GM21423 (cell line): Measurements from ENCODE around the gene ZNF83.
A peak's percentile ranks its signal among the peaks of the same experiment; 100 is the strongest.
"Not testable (repeated sequence)": the region's sequence is repeated elsewhere in the genome, so short reads cannot be mapped to it uniquely, and the experiment has no call there.

Experiments
- ATAC-seq: cut with Tn5 transposase; IDR thresholded peaks from one replicate; pipeline ENCODE4 v1.9.1; 2021; ENCODE audit warnings: mild to moderate bottlenecking, moderate library complexity; ENCODE audit not compliant: unreplicated experiment

Gene ZNF83

GRCh38 chr19:52640916-52641315, 2.8 kb upstream of the ZNF83 start:
- ATAC-seq, result no peak

DNA sequence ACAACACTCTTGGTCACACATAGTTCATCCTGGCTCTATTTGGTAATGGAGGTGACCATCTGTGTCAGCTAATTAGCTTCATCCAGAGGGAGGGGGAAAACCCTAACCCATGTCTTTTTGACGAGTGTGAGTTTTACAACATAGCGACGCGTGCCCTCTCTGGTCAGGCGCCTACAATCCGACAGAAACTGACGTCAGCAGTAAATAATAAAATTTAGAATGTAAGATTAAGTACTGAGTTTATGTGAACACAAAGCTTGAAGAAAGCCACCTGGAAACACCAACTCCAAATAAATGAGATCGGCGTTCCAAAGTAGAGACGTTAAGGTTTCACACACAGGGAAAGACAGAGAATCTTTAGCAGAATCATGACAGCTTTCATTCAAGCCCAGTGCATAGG, 1.8 kb upstream of the ZNF83 start:
- ATAC-seq, result no peak

DNA sequence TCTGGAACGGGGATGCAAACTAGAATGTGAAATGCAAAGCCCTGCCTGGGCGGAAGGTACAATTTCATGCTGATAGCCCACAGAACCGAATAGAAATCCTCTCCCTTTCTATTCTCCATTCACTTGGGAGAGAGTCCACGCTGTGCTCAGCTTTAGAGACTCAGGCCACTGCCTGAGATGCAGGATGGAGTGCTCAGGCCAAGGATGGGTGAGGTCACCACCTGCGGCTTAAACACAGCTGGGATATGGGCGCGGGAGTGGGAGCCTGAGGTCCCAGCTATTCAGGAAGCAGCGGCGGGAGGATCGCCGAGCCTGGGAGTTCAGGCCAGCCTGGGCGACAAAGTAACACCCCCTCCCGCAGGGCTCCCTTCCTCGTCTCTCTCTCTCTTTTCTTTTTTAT, 446 bp upstream of the ZNF83 start:
- ATAC-seq, result no peak

DNA sequence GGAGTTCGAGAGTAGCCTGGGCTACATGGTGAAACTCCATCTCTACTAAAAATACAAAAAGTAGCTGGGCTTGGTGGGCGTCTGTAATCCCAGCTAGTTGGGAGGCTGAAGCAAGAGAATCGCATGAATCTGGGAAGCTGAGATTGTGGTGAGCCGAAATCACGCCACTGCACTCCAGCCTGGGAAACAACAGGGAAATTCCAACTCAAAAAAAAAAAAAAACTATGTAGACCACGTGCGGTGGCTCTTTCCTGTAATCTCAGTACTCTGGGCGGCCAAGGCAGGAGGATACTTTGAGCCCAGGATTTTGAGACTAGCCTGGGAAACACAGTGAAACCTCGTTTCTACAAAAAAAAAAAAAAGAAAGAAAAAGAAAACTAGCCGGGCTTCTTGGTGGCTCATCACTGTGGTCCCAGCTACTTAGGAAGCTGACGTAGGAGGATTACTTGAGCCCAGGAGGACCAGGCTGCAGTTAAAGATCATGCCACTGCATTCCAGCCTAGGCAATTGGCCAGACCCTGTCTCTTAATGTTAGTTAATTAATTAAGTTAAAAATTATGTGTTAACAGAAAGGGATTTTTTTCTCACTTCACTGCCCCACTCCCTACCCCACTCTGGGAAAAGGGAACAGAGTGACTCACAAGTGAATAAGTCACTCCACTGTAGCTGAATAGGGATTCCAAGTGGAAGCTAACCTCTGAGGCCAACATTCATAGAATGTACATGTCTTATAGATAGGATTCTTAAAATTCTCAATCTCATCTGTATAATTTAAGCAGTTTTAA, 2.2 kb downstream of the ZNF83 start:
- ATAC-seq, result no peak

DNA sequence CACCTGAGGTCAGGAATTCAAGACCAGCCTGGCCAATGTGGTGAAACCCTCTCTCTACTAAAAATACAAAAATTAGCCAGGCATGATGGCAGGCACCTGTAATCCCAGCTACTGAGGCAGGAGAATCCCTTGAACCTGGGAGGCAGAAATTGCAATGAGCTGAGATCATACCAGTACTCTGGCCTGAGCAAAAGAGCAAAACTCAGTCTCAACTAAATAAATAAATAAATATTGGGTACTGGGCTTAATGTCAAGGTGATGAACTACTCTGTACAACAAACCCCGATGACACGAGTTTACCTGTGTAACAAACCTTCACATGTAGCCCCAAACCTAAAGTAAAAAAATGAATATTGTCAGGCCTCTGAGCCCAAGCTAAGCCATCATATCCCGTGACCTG, 10.7 kb downstream of the ZNF83 start:
- not testable (repeated sequence) for ATAC-seq

GRCh38 chr19:52626915-52627314, 11.2 kb downstream of the ZNF83 start:
- no peak for ATAC-seq

DNA sequence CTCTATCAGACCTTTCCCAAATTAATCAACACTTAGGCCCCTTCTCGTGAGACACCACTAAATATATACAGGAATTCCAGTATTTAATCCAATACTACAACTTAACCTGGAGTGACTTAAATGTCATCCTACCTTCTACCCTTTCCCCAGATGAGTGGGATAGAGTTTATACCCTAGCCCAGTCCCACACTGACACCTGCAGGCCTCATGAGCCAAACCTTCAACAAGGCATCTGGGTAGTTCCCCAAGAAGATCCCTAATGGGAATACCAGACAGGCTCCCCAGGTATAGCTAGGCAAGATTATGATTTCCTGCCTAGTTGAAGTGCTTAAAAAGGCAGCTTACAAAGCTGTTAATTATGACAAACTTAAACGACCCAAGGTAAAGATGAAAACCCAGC, 15.9 kb downstream of the ZNF83 start:
- no peak for ATAC-seq

DNA sequence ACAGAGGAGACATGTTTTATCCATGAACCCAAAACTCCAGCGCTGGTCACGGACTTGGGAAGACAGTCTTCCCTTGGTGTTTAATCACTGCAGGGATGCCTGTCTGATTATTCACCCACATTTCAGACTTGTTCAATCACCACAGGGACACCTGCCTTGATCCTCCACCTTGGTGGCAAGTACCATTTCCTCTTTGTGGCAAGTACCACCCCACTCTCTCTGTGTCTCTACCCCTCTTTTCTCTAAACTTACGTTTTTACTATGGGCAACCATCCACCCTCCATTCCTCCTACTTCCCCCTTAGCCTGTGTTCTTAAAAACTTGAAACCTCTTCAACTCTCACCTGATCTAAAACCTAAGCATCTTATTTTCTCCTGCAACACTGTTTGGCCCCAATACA, 16.8 kb downstream of the ZNF83 start:
- ATAC-seq, result no peak

- no peak for ATAC-seq
These were observed 24.8 kb downstream of the ZNF83 start for GRCh38 chr19:52613299-52613906.

DNA sequence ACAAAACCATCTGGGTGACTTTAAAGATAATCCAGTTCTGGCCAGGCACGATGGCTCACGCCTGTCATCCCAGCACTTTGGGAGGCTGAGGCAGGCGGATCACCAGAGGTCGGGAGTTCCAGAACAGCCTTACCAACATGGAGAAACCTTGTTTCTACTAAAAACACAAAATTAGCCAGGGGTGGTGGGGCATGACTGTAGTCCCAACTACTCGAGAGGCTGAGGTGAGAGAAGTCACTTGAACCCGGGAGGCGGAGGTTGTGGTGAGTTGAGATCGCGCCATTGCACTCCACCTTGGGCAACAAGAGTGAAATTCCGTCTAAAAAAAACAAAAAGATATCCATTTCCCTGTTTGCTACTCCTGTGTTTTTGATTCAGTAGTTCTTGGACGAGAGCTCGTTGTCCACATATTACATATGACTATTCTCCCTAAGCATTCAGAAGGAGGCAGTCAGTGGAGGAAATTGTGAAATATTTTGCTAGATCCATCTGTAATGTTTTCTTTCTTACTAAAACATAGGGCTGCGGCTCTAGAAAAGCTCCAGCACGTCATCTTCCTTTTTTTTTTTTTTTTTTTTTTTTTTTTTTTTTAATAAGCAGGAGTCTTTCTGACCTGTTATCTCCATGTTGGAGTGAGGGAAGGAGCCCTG, 34.5 kb downstream of the ZNF83 start:
- no peak for ATAC-seq

DNA sequence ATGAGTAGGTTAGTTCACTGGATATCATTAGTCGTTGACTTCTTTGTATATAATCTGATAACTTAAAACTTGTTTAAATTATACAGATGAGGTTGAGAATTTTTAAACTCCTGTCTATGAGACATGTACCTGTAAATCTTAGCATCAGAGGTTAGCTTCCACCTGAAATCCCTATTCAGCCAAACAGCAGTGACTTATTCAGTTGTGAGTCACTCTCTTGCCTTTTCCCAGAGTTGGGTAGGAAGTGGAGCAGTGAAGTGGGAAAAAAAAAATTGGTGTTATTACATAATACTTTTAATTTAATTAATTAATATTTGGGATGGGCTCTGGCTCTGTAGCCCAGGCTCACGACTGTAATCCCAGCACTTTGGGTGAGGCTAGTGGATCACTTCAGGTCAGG, 35.2 kb downstream of the ZNF83 start:
- no peak for ATAC-seq

GRCh38 chr19:52601974-52602366, 36.2 kb downstream of the ZNF83 start:
- not testable (repeated sequence) for ATAC-seq

GRCh38 chr19:52601025-52601973, 36.9 kb downstream of the ZNF83 start:
- peak; percentile 88 for ATAC-seq

DNA sequence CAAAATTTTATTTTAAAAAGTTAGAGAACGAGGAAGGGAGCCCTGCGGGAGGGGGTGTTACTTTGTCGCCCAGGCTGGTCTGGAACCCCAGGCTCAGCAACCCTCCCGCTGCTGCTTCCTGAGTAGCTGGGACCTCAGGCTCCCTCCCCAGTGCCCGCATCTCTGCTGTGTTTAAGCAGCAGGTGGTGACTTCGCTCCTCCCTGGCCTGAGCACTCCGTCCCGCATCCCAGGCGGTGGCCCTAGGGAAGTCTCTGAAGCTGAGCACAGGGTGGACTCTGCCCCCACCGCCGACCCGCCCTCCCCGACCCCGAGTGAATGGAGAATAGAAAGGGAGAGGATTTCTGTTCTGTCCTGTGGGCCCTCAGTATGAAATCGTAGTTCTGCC, 37.5 kb downstream of the ZNF83 start:
- no peak for ATAC-seq

DNA sequence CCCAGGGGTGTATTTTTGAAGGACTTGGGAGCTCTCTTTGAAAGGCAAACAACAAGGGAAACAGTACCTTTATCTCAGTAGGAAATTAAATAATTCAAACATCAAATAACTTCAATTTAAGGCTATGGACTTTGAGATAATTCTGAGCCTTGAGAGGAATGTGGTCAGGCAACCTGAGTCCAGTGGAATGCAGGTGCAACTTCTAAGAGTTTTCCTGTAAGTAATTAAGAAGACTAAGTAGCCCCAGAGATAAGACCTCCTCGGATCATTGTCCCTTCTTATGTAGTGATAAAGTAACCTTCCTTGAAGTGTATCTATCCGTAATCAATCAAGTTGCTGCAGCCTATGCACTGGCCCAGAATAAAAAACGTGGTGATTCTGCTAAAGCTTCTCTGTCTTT, 38.9 kb downstream of the ZNF83 start:
- no peak for ATAC-seq

GRCh38 chr19:52593441-52593840, 44.7 kb downstream of the ZNF83 start:
- not testable (repeated sequence) for ATAC-seq

GRCh38 chr19:52592301-52592700, 45.9 kb downstream of the ZNF83 start:
- ATAC-seq, result no peak

- no peak for ATAC-seq
These were observed 47.4 kb downstream of the ZNF83 start for GRCh38 chr19:52590728-52591127.

- no peak for ATAC-seq
These were observed 52.6 kb downstream of the ZNF83 start for GRCh38 chr19:52585604-52586003.

DNA sequence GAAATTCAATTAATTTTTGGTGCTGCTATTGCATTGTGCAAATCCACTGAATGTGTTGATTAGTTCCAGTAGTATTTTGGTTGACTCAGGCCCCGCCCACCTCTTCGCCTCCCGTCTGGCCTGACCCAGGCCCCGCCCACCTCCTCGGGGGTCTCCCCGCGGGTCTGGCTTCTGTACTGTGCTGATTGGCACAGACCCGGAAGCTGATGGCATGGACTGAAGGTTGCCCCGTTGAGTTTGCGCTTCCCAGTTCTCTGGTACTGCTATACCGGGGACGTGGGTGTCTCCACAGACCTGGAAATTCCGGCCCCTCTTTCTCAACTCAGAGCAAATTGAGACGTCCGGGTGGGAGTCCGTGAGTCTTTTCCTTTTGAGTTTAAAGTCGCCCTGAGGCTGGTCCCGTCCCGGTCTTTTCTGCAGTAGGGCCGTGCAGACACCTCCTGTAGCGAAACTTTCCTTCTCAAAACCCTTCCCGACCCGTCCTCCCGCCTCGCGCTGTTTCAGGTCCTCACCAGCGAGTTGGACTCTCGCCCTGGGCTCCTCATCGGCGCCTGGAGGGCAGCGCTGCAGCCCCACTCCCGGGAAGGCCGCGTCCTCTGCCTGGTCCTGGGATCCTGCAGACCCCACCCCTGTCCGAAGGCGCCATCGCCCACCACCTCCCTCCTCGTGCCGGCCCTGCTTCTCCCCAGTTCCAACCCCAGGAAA, 53.3 kb downstream of the ZNF83 start:
- ATAC-seq, result no peak
